ENCODE results near the gene FOXO4. TPM values are rescaled to one million over a fixed set of nuclear protein-coding genes. Genes with fewer than 3 reads are reported as not detected.

The FOXO4 gene
- total RNA-seq, 1 donor from 2014 or later = 61.6 TPM

DNA sequence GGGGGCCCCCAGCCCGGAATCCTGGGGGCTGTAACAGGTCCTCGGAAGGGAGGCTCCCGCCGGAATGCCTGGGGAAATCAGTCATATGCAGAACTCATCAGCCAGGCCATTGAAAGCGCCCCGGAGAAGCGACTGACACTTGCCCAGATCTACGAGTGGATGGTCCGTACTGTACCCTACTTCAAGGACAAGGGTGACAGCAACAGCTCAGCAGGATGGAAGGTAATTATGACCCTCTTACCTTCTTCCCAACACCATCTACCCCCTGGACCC, 1.0 kb downstream of the FOXO4 start:
- peak; percentile 10 for ATAC-seq
- DNase-seq (ENCODE audit: low spot score) = no peak
- intact Hi-C loops (cut with DNase I) = no loop called here

DNA sequence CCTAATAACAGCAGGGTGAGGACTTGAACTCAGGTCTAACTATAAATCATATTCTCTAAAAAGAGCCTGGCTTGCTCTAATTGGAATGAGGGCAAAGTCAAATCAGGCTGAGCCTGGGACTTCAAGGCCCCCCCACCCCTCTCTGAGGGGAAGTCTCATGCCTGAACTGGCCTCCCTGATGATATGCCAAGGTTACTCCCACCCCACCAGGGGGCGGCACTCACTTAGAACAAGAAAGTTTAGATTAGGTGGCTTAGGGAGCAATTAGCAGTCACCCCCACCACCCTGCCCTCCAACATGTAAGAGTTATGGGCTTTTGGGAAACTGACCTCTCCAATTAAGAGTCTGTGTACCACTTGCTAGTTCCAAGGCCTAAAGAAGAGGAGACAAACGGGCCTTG, 2.7 kb downstream of the FOXO4 start:
- DNase-seq (ENCODE audit: low spot score) (peak; percentile 69), ATAC-seq (peak; percentile 23)
- intact Hi-C loops (cut with DNase I) = no loop called here

DNA sequence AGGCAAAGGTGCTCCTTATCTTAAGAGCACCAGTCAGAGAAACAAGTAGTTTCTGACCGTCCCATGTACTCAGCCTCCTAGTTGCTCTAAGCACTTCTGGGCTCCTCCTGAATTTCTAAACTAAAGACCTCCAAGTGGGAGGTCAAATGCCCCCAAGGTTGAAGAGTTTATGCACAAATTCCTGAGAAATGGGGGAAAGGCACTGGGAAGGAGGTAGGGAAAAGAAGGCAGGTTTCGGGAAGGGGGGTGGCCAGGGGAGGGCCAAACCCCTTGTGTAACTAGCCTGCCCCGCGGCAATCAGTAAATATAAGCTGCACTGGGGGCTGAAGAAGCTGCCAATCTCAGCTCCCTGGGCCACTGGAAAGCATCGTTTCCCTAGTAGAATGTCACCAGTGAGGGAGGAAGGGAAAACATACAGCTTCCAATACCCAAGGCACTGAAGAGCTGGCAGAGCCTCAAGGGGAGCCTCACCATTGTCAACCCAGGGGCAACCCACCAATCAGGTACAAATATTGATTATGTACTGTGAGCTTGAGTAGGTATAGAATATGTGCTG, 3.4 kb downstream of the FOXO4 start:
- peak; percentile 12 for DNase-seq (ENCODE audit: low spot score)
- intact Hi-C loops (cut with DNase I) = no loop called here
- no peak for ATAC-seq

DNA sequence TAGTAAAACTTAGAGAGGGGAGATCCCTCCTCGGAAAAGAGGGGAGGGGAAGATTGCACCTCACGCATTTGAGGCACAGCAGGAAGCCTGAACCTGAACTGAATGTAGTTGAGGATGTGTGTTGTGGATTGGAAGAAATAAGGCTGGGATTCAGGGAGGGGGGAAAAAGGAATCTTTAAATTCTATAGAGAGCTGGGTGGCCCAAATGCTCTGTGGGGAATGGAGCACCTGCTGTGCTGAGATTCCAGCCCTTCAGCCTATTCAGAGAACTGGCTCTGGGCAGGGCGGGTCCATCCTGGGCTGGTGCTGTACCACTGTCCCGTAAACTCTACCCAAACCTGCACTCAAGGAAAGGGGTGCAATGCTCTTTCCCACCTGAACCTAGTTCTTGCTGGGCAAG, 4.1 kb downstream of the FOXO4 start:
- DNase-seq (ENCODE audit: low spot score) = peak; percentile 41
- ATAC-seq = no peak
- intact Hi-C loops (cut with DNase I) = no loop called here

DNA sequence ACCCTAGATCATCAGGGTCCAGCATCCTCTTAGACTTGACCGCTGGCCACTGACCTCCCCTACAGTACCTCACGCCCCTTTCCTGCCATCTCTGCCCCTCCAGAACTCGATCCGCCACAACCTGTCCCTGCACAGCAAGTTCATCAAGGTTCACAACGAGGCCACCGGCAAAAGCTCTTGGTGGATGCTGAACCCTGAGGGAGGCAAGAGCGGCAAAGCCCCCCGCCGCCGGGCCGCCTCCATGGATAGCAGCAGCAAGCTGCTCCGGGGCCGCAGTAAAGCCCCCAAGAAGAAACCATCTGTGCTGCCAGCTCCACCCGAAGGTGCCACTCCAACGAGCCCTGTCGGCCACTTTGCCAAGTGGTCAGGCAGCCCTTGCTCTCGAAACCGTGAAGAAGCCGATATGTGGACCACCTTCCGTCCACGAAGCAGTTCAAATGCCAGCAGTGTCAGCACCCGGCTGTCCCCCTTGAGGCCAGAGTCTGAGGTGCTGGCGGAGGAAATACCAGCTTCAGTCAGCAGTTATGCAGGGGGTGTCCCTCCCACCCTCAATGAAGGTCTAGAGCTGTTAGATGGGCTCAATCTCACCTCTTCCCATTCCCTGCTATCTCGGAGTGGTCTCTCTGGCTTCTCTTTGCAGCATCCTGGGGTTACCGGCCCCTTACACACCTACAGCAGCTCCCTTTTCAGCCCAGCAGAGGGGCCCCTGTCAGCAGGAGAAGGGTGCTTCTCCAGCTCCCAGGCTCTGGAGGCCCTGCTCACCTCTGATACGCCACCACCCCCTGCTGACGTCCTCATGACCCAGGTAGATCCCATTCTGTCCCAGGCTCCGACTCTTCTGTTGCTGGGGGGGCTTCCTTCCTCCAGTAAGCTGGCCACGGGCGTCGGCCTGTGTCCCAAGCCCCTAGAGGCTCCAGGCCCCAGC, 5.2 kb downstream of the FOXO4 start:
- no peak for ATAC-seq
- DNase-seq (ENCODE audit: low spot score) = peak; percentile 26
- intact Hi-C loops (cut with DNase I) = no loop called here

DNA sequence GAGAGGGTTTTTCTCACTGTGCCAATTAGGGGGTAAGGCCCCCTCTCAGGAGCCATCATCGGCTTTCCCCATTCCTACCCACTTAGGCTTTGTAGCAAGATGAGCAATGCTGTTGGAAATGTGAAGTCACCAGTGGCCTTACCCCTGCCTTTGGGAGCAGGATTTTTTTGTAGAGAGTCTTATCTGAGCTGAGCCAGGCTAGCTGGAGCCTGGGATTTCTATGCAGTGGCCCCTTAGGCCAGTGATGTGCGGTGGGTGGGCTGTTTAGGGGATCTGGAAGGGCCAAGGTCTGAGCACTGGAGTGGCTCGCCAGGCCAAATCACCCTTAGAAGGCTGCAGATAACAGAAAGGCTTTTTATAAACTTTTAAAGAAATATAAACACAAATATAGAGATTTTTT, 6.6 kb downstream of the FOXO4 start:
- no peak for ATAC-seq
- DNase-seq (ENCODE audit: low spot score) = no peak
- intact Hi-C loops (cut with DNase I) = no loop called here

DNA sequence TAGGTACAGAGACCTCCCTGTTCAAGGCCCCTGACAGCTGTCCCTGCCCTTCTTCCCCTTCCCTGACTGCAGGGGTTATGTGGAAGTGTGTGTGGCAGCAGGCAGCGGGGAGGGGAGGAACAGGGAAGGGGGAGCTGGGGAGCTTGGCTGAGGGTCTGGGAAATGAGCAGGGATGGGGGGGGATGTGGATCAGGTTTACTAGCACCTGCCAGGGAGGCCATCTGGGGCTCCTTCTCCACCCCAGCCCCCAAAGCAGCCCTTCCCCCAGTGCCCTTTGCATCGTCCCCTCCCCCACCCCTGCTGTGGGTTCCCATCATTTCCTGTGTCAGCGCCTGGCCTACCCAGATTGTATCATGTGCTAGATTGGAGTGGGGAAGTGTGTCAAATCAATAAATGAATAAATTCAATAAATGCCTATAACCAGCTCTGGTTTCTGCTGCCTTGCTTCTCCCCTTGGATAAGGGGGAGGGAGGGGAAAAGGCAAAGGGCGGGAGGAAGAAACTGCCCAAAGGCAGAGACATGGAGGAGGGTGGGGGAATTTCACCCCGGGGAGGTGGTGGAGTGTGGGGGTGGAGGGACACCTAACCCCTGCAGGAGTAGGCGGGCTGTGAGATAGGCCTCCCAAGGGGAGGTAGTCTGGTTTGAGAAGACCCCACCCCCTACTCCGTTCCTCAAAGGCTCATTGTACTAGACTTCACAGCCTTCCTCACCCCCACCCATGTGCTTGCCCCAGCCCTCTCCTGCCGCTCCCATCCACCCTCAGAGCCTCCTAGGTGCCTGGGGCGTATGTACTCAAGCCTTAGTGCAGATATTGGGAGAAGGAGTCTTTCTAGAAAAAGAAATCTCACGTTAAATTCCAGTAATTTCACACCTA, 7.7 kb downstream of the FOXO4 start:
- ATAC-seq (peak; percentile 70), DNase-seq (ENCODE audit: low spot score) (peak; percentile 62)
- intact Hi-C loops (cut with DNase I) = no loop called here

DNA sequence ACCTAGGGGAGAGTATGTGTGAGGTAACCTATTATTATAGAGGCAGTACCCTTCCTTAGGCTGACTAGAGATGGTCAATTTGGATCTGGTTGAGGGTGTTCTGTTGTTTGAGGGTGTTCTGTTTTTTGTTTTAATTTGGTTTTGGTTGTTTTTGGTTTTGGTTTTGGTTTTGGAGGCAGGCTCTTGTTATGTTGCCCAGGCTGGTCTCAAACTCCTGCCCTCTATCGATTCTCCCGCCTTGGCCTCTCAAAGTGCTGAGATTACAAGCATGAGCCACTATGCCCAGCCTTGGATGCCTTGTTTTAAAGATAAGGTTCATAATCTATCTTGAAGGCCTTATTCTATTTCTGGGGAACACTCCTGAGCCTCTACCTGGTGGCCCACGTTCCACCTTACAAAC, 10.0 kb downstream of the FOXO4 start:
- no peak for ATAC-seq
- intact Hi-C loops (cut with DNase I) = no loop called here
- DNase-seq (ENCODE audit: low spot score) = no peak

DNA sequence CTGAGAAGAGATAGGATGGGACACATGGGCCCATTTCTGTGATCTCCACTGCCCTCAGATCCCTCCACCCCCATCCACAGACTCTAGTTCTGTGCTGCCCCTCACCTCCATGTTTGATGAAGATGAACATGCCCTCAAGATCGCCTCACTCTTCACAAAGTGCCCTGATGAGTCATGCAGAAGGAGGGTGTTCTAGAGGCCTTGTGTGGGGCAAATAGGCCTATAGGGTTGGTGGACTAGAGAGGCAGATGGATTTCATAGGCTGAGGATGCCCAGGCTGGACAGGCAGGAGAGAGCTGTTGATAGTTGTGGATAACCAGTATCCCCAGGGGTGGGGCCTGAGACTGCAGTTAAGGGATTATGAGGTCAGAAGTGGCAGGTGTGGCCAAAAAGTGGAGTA, 10.8 kb downstream of the FOXO4 start, which contains the start of gene CXorf65:
Gene CXorf65, minus strand, starts transcription at position 314 of the 400 bp plus-strand sequence. Its CDS starts 184 bp downstream, at position 130.
- intact Hi-C loops (cut with DNase I) = no loop called here
- ATAC-seq (no peak), DNase-seq (ENCODE audit: low spot score) (no peak)

DNA sequence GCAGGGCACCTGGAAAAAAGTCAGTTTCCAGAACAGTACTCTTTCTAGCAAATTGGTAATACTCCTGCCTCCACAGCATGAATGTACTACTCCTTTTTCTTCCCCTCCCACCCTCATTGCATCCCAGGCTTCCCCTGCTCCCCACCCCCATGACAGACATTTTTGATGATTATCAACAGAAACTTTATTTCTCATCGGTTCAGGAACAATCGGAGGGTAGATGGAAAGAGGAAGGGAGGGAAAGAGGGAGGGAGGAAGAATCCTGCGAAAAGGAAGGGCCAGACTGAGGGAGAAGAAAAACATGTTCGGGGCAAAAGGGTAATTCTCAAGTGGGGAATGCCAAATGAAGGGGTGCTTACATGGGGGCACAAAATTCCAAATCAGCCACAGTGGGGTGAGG, 11.6 kb downstream of the FOXO4 start:
- intact Hi-C loops (cut with DNase I) = no loop called here
- DNase-seq (ENCODE audit: low spot score) (no peak), ATAC-seq (no peak)

DNA sequence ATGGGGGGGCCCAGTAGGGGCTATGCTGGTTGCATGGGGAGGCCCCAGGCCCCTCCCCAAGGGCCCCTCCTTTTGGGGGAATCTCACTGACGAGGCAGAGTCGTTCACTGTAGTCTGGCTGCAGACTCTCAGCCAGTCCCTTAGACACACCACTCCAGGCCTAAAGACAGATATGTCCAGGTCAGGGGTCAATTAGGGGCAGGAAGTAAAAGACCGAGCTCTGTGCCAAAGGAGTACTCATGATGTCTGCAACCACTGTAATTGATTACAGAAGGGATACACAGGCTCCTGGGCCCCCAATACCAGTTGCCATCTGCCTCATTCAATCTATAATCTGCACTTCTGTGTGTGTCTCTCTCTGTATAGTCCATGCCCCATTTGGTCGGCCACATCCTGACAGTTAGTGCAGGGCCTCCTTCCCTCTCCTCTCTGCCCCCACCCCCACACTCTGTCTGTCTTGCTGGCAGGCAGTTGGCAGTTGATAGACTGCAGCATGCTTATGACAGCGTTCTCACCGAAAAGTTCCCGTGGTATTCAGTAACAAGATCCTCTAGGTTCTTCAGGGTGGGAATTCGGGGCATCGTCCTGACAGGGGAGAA, 12.2 kb downstream of the FOXO4 start:
- ATAC-seq = no peak

DNA sequence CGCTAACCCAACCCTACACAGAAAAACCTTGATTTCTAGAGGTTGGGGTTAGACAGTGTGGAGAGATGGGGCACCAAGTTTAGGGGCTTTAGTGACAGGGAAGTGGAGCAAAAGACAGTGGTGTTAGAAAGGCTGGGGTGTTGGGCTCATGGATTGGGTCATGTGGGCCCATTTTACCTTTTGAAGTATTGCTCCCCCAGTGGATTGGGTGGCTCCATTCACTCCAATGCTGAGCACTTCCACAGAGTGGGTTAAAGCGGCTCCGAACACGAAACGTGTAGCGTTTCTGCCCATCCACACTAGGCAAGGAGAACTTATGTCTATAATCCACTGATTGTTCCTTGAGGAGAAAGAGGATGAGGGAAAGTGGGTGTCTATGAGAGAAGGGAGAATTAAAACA, 13.4 kb downstream of the FOXO4 start:
- intact Hi-C loops (cut with DNase I) = no loop called here
- DNase-seq (ENCODE audit: low spot score) (no peak), ATAC-seq (no peak)

More for the DNA sequence above, 12.2 kb downstream of the FOXO4 start:
- DNase-seq (ENCODE audit: low spot score) = no peak
- intact Hi-C loops (cut with DNase I) = no loop called here

DNA sequence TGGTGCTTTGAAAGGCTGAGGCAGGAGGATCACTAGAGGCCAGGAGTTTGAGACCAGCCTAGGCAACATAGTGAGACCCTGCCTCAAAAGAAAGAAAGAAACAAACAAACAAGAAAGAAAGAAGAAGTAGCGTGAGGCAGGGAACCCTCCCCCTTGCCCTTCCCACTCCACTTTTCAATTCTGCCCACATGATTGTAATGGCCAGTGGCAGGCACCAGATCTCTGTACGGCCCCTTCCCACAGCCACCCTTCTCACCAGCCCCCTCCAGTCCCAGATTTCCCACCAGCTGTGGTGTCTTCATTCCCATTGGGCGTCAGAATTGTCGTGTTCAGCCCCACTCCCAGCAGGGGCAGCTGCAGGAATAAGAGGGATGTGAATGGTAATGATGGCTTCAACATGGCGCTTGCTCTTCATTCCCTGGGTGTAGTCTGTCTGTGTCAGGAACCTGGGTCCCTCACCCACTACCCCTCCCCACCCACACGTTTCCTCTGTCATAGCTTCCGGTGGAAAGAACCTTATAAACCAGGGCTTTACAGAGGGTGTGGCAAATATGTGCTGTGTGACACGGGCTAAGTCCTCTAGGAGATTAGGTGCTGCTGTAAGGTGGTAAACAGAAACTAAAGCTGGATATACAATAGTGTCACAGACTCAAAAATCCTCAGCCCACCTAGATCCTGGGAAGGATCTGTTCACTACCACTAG, 15.6 kb downstream of the FOXO4 start, which contains the start of gene IL2RG:
Gene IL2RG, minus strand, starts transcription at position 437 of the 703 bp plus-strand sequence. Its CDS starts 38 bp downstream, at position 399.
- DNase-seq (ENCODE audit: low spot score) (no peak), ATAC-seq (peak; percentile 38)
- intact Hi-C loops (cut with DNase I) = no loop called here

DNA sequence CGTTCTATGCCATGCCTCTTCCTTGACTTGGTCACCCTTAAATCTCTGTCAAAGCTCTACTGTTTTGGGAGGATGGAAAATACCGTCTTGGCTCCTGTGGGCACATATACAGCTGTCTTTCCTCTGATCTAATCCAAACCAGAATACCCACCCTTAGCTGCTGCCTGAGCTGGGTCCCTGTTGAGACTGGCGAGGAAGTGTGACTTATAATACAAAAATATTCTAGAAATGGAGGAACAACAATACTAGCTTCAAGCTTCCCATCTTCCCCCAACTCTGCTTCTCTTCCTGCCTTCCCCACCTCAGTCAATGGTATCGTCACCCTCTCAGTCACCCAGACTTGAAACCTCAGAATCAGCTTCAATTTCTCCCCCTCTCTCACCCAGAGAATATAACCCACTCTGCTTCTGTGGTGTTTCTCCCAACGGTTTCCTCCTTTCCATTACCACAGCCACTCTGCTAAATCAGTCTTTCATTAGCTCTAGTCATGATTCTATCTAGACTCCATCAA, 16.3 kb downstream of the FOXO4 start:
- no peak for DNase-seq (ENCODE audit: low spot score)
- intact Hi-C loops (cut with DNase I) = no loop called here
- no peak for ATAC-seq

DNA sequence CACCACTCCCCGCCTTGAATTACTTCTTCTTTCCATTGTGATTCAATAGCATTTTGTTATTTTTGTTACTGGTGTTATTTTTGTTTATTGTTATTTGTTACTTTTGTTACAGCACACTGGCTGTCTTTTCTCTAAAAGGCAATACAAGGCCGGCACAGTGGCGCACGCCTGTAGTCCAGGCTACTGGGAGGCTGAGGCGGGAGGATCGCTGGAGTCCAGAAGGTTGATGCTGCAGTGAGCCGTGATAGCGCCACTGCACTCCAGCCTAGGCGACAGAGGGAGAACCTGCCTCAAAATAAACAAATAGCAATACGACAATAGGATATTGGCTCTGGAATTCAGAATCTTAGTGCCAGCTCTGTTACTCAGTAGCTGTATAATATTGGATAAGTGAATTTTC, 21.7 kb downstream of the FOXO4 start:
- intact Hi-C loops (cut with DNase I) = no loop called here
- DNase-seq (ENCODE audit: low spot score) (no peak), ATAC-seq (no peak)

DNA sequence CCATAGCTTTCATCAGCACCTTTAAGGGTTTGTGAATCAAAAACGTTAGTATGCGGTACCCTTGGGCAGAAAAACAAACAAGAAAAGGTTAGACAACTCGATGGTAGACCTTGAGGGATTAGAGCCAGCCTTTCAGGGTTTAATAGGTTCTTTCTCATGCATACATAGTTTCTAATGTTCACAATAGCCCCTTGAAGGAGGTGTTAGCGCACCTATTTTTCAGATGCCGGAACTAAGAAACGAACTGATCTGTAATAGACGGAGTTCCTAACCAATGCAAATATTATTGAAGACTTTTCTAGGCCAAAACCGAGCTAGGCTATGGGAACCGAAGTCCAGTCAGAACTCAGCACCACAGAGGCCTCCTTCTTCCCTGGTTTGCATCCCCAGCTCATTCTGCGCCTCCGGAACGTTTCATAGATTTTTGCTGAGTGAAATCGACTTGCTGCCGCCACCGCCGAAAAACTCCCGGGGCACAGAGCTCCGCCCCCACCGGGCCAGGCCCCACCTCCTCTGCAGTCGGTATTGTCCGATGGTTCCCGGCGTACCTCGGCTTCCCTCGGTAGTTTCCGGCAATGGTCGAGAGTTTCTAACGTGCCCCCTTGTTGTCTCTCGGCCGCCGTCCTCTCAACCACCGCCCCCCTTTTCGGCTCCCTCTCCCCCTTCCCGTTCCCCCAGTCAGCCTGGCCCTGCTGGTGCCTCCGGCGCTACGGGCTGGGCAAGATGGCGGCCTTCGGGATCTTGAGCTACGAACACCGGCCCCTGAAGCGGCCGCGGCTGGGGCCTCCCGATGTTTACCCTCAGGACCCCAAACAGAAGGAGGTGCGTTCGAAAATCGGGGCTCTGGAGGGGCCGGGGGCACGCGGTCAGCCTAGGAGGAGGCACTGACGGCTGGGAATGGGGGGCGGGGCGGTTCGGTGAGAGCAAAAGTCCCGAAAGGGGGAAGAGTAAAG, 22.7 kb downstream of the FOXO4 start, which contains the start of gene MED12:
Gene MED12, plus strand, starts transcription at position 565 of the 953 bp plus-strand sequence. Its CDS starts 159 bp downstream, at position 724.
- ATAC-seq (peak; percentile 98), DNase-seq (ENCODE audit: low spot score) (peak; percentile 93)
- intact Hi-C loops (cut with DNase I) = no loop called here

DNA sequence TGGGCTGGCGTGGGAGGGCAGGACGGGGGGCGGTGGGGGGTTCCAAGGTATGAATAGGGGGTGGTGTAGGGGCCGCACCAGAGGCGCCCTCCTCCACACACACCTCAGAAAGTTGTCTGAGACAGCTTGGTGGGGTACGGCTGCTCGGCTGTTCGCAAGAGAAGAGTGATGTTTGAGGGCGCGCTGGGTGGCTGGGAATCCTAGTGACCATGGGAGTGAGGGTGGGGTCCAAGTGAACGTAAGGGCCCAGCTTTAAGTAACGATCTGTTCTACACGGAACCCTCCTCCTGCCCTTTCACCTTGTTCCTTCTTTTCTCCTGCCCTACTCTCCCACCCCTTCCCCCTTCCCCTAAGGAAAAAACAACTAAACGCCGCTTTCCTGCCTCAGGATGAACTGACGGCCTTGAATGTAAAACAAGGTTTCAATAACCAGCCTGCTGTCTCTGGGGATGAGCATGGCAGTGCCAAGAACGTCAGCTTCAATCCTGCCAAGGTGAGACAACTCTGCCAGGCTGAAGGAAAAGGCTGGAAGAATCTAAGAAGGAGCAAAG, 23.4 kb downstream of the FOXO4 start:
- ATAC-seq (peak; percentile 48), DNase-seq (ENCODE audit: low spot score) (no peak)
- intact Hi-C loops (cut with DNase I) = no loop called here

Data from sciatic nerve (tissue), 2 donors.